Caco-2 (cell line): ENCODE data around the gene MS4A15. TPM values are rescaled to one million over a fixed set of nuclear protein-coding genes. Genes with fewer than 3 reads are reported as not detected.

Experiments
- BruUV-seq: library from RNA; stranded (reverse); fragments of 400-500 nt; replicated peaks from 2 replicates; lab custom pipeline; 2021; lab: Mats Ljungman, UMichigan
- CTCF ChIA-PET: fragments of 300-600 bp; sonication (Branson Sonifier 250); formaldehyde crosslinking; loops from one replicate; lab custom pipeline; 2022; ENCODE audit warnings: antibody characterized with exemption; lab: Charles Lee
- POLR2A ChIA-PET: fragments of 300-600 bp; sonication (Branson Sonifier 250); formaldehyde crosslinking; loops from one replicate; lab custom pipeline; 2022; ENCODE audit warnings: antibody characterized with exemption; lab: Charles Lee
- DNase-seq, 2 experiments: peaks; one replicate each; pipeline versions ENCODE4 v3.0.0 to v3.0.0-alpha.2; 2020 to 2022
- H3K27me3 ChIP-seq: replicated peaks from 2 replicates; pipeline ENCODE4 v1.6.0; 2011; ENCODE audit warnings: low read length; ENCODE audit not compliant: control insufficient read depth, insufficient read depth
- H3K36me3 ChIP-seq: 2 replicates; pipeline ENCODE4 v1.5.1; 2011; ENCODE audit warnings: low read length; ENCODE audit not compliant: control insufficient read depth, insufficient read depth
- H3K4me1 ChIP-seq: fragments of 250-450 bp; sonication (Bioruptor Pico); 2 replicates; pipeline ENCODE4 v1.5.1; 2020; ENCODE audit warnings: mild to moderate bottlenecking
- H3K4me3 ChIP-seq: 2 replicates; pipeline ENCODE4 v1.5.1; 2011; ENCODE audit warnings: low read depth, mild to moderate bottlenecking, control low read depth, low read length
- H3K9me3 ChIP-seq: fragments of 250-450 bp; sonication (Bioruptor Pico); 2 replicates; pipeline ENCODE4 v1.5.1; 2020; ENCODE audit warnings: mild to moderate bottlenecking, moderate library complexity
- H3K27ac Mint-ChIP-seq: one replicate; pipeline ENCODE4 v1.8.0; 2022; ENCODE audit warnings: mixed read lengths; ENCODE audit not compliant: unreplicated experiment
- H3K27me3 Mint-ChIP-seq: one replicate; pipeline ENCODE4 v1.8.0; 2022; ENCODE audit warnings: mixed read lengths; ENCODE audit not compliant: insufficient read depth, unreplicated experiment
- H3K36me3 Mint-ChIP-seq: one replicate; pipeline ENCODE4 v1.8.0; 2022; ENCODE audit warnings: mild to moderate bottlenecking, mixed read lengths; ENCODE audit not compliant: insufficient read depth, unreplicated experiment
- H3K4me1 Mint-ChIP-seq: one replicate; pipeline ENCODE4 v1.8.0; 2022; ENCODE audit warnings: low read depth, mixed read lengths; ENCODE audit not compliant: unreplicated experiment
- H3K4me3 Mint-ChIP-seq: one replicate; pipeline ENCODE4 v1.8.0; 2022; ENCODE audit warnings: mild to moderate bottlenecking, moderate library complexity, mixed read lengths; ENCODE audit not compliant: unreplicated experiment
- H3K9me3 Mint-ChIP-seq: one replicate; pipeline ENCODE4 v1.8.0; 2022; ENCODE audit warnings: mixed read lengths; ENCODE audit not compliant: unreplicated experiment
- intact Hi-C: fragments of 100-400 bp; cut with micrococcal nuclease; formaldehyde crosslinking; loops from one replicate; pipeline ENCODE4 v1.10.0; 2022; ENCODE audit not compliant: unreplicated experiment
- total RNA-seq: library from RNA; stranded (reverse); gene quantifications from 2 replicates; pipeline ENCODE4 v1.2.3, GENCODE V29; 2022
- TF ChIP-seq, protein P1 (sequence below), 2 experiments: fragments of 200-600 bp in 1 of 2; IDR thresholded peaks; 1 replicate in 1 of 2; 2 replicates in 1 of 2; pipeline versions ENCODE4 v1.5.1 to v1.8.0; 2011 to 2022; ENCODE audit warnings: antibody characterized with exemption in 1 of 2, control low read depth in 1 of 2, inconsistent platforms in 1 of 2, low read depth in 1 of 2, low read length in 1 of 2, mild to moderate bottlenecking in 1 of 2, moderate library complexity in 1 of 2; ENCODE audit not compliant: insufficient read depth in 1 of 2, severe bottlenecking in 1 of 2, unreplicated experiment in 1 of 2

Gene MS4A15
- total RNA-seq, 1 experiment from 2014 or later, result not detected

DNA sequence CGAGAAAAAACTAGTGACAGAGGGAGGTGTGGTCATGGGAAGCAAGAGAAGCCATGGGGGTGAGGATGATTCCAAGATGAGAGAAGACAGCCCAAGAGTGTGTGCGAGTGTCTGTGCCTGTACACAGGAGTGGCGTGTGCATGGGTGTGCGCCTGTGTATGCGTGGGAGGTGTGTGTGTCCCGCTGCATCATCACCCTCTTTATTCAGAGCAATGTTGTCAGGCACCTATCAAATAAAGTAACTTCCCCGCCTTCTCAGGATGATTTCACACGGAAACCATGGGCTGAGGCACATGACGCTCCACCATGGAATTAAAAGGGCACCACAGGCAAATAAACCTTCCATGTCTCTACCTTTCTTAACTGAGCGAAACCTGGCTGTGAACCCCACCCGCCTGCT, 53.0 kb downstream of the MS4A15 start:
- no TSS peak for BruUV-seq
- H3K4me1 Mint-ChIP-seq, result no peaks in the 10 kb centered on the region

DNA sequence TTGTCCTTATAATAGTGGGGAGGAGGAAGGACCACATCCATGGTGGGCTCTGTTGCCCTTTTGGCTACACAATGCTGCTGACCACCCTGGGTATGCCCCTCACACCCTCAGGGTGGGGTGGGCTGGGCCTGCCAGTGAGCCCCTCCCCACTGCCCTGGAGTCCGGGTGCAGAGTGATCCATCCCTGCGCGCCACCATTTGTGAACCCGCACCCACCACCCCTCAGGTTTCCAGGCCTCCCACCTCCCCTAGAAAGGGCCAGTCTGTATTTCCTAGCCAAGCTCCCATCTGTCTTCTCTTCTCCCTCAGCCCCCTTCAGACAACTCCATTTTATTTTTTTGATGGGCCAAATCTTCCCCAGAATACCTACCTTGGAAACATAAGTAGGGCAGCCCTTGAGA, 53.5 kb downstream of the MS4A15 start:
- no peaks in the 10 kb centered on the region for H3K4me1 Mint-ChIP-seq
- ChIA-PET CTCF (no interaction called here), POLR2A (no interaction called here)
- no TSS peak for BruUV-seq
- no peak overlapping the region for H3K27ac Mint-ChIP-seq
- H3K36me3 Mint-ChIP-seq, result no peaks in the 10 kb centered on the region
- Histone ChIP-seq H3K4me3 (no peak overlapping the region), H3K9me3 (no peaks in the 10 kb centered on the region), H3K4me1 (no peaks in the 10 kb centered on the region), H3K36me3 (no peaks in the 10 kb centered on the region), H3K27me3 (no peaks in the 10 kb centered on the region)
- H3K4me3 Mint-ChIP-seq, result no peak overlapping the region
- peaks cover 5% of the 10 kb centered on the region for H3K27me3 Mint-ChIP-seq
- TF ChIP-seq, protein P1, sequence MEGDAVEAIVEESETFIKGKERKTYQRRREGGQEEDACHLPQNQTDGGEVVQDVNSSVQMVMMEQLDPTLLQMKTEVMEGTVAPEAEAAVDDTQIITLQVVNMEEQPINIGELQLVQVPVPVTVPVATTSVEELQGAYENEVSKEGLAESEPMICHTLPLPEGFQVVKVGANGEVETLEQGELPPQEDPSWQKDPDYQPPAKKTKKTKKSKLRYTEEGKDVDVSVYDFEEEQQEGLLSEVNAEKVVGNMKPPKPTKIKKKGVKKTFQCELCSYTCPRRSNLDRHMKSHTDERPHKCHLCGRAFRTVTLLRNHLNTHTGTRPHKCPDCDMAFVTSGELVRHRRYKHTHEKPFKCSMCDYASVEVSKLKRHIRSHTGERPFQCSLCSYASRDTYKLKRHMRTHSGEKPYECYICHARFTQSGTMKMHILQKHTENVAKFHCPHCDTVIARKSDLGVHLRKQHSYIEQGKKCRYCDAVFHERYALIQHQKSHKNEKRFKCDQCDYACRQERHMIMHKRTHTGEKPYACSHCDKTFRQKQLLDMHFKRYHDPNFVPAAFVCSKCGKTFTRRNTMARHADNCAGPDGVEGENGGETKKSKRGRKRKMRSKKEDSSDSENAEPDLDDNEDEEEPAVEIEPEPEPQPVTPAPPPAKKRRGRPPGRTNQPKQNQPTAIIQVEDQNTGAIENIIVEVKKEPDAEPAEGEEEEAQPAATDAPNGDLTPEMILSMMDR (IDR thresholded peaks at IDR 0.05; ENCODE audit: insufficient read depth in 1 of 2, low read depth in 1 of 2, low read length in 1 of 2, severe bottlenecking in 1 of 2, unreplicated experiment in 1 of 2), result no peak
- no peak for DNase-seq
- intact Hi-C loops, result no loop called here
- no peaks in the 10 kb centered on the region for H3K9me3 Mint-ChIP-seq

More for the DNA sequence above, 53.0 kb downstream of the MS4A15 start:
- no peak for DNase-seq
- no peaks in the 10 kb centered on the region for H3K9me3 Mint-ChIP-seq
- POLR2A ChIA-PET, result no interaction called here
- H3K27ac Mint-ChIP-seq, result no peak overlapping the region
- no peaks in the 10 kb centered on the region for H3K4me1 ChIP-seq
- TF ChIP-seq, protein P1 (IDR thresholded peaks at IDR 0.05; ENCODE audit: insufficient read depth in 1 of 2, low read depth in 1 of 2, low read length in 1 of 2, severe bottlenecking in 1 of 2, unreplicated experiment in 1 of 2), result no peak
- H3K27me3 ChIP-seq, result no peaks in the 10 kb centered on the region
- H3K27me3 Mint-ChIP-seq, result peaks cover 5% of the 10 kb centered on the region
- H3K4me3 ChIP-seq, result no peak overlapping the region
- CTCF ChIA-PET, result no interaction called here
- no peak overlapping the region for H3K4me3 Mint-ChIP-seq
- H3K9me3 ChIP-seq, result no peaks in the 10 kb centered on the region
- intact Hi-C loops, result no loop called here
- no peaks in the 10 kb centered on the region for H3K36me3 Mint-ChIP-seq
- no peaks in the 10 kb centered on the region for H3K36me3 ChIP-seq

DNA sequence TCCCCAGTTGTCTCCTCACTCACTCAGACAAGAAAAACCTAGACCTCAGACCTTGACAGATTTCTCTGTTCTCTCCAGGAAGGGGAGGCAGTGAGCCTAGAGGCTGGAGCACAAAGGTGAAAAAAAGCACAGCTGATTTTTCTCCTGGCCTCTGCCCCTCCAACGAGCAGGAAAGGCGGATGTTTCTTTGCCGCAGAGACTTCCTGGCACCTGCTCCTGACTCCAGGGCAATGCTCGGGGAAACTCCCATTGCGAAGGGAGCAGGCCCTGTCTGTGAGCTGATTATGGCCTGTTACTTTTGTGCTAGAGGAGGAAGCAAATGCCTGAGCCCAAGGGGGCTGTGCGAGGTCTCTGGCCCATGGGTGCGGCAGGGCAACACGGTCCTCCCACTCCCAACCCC, 53.9 kb downstream of the MS4A15 start:
- H3K27ac Mint-ChIP-seq, result no peak overlapping the region
- Histone ChIP-seq H3K9me3 (no peaks in the 10 kb centered on the region), H3K4me1 (no peaks in the 10 kb centered on the region), H3K4me3 (no peak overlapping the region), H3K27me3 (no peaks in the 10 kb centered on the region), H3K36me3 (no peaks in the 10 kb centered on the region)
- TF ChIP-seq, protein P1 (IDR thresholded peaks at IDR 0.05; ENCODE audit: insufficient read depth in 1 of 2, low read depth in 1 of 2, low read length in 1 of 2, severe bottlenecking in 1 of 2, unreplicated experiment in 1 of 2), result no peak
- H3K4me3 Mint-ChIP-seq, result no peak overlapping the region
- no TSS peak for BruUV-seq
- no peaks in the 10 kb centered on the region for H3K36me3 Mint-ChIP-seq
- no peaks in the 10 kb centered on the region for H3K4me1 Mint-ChIP-seq
- intact Hi-C loops, result no loop called here
- H3K9me3 Mint-ChIP-seq, result no peaks in the 10 kb centered on the region
- ChIA-PET CTCF (no interaction called here), POLR2A (no interaction called here)
- DNase-seq, result no peak
- H3K27me3 Mint-ChIP-seq, result peaks cover 5% of the 10 kb centered on the region
